Loucy (cell line): Measurements from ENCODE around the gene ALB.

ENCODE experiments used
- H2AFZ ChIP-seq: fragments of 200-600 bp; sonication (generic); 2 replicates; pipeline ENCODE4 v1.6.0; 2016; ENCODE audit warnings: antibody characterized with exemption, mild to moderate bottlenecking, low read length, moderate library complexity
- H3F3A ChIP-seq: fragments of 200-600 bp; 2 replicates; pipeline ENCODE4 v1.6.0; 2016; ENCODE audit warnings: antibody characterized with exemption, low read depth, mild to moderate bottlenecking
- H3K27me3 ChIP-seq: fragments of 200-600 bp; sonication (generic); 2 replicates; pipeline ENCODE4 v1.6.1; 2014; ENCODE audit warnings: low read length, mild to moderate bottlenecking; ENCODE audit not compliant: insufficient read depth, poor library complexity, severe bottlenecking
- H3K36me3 ChIP-seq: fragments of 200-600 bp; sonication (generic); 2 replicates; pipeline ENCODE4 v1.6.1; 2016; ENCODE audit warnings: low read length; ENCODE audit not compliant: insufficient read depth
- H3K4me1 ChIP-seq: fragments of 200-600 bp; sonication (generic); 2 replicates; pipeline ENCODE4 v1.5.1; 2014; ENCODE audit warnings: low read length, mild to moderate bottlenecking; ENCODE audit not compliant: insufficient read depth, poor library complexity, severe bottlenecking
- H3K4me2 ChIP-seq: fragments of 200-600 bp; sonication (generic); 2 replicates; pipeline ENCODE4 v1.6.0; 2014; ENCODE audit warnings: antibody characterized with exemption, low read length, low read depth, mild to moderate bottlenecking; ENCODE audit not compliant: poor library complexity, severe bottlenecking
- H3K4me3 ChIP-seq: fragments of 200-600 bp; sonication (generic); 2 replicates; pipeline ENCODE4 v1.5.1; 2014; ENCODE audit warnings: low read length, mild to moderate bottlenecking, mixed read lengths; ENCODE audit not compliant: poor library complexity, severe bottlenecking
- H3K79me2 ChIP-seq: fragments of 200-600 bp; sonication (generic); 2 replicates; pipeline ENCODE4 v1.6.1; 2014; ENCODE audit warnings: low read length; ENCODE audit not compliant: insufficient read depth
- H3K9ac ChIP-seq: fragments of 200-600 bp; sonication (generic); 2 replicates; pipeline ENCODE4 v1.6.0; 2014; ENCODE audit warnings: mild to moderate bottlenecking, low read depth, low read length, moderate library complexity; ENCODE audit not compliant: poor library complexity, severe bottlenecking
- H3K9me2 ChIP-seq: fragments of 200-600 bp; sonication (generic); replicated peaks from 2 replicates; pipeline ENCODE4 v1.6.1; 2016; ENCODE audit warnings: low read depth, low read length, mixed read lengths
- H3K9me3 ChIP-seq: fragments of 200-600 bp; sonication (generic); 2 replicates; pipeline ENCODE4 v1.6.1; 2014; ENCODE audit warnings: mild to moderate bottlenecking, antibody characterized with exemption, low read length, low read depth; ENCODE audit not compliant: insufficient read depth
- H4K20me1 ChIP-seq: fragments of 200-600 bp; sonication (generic); 2 replicates; pipeline ENCODE4 v1.6.0; 2014; ENCODE audit warnings: antibody characterized with exemption, low read length, mild to moderate bottlenecking; ENCODE audit not compliant: insufficient read depth, poor library complexity, severe bottlenecking
- CTCF ChIP-seq: fragments of 200-600 bp; sonication (generic); conservative IDR thresholded peaks from 2 replicates; pipeline ENCODE4 v1.5.1; 2014; ENCODE audit warnings: mild to moderate bottlenecking, antibody characterized with exemption, low read length
- EZH2phosphoT487 ChIP-seq: fragments of 200-600 bp; IDR thresholded peaks from 2 replicates; pipeline ENCODE4 v1.6.1; 2018; ENCODE audit warnings: antibody characterized with exemption, mild to moderate bottlenecking, moderate library complexity, borderline replicate concordance

ALB gene

GRCh38 chr4:73404457-73404856 lies 370 bp downstream of the ALB start:
- Histone ChIP-seq H3K9me2 (no peaks in the 10 kb centered on the region), H3K4me1 (no peaks in the 10 kb centered on the region), H3K4me3 (no peak overlapping the region), H3K36me3 (no peaks in the 10 kb centered on the region), H3K27me3 (no peaks in the 10 kb centered on the region), H4K20me1 (no peaks in the 10 kb centered on the region), H3K9me3 (no peaks in the 10 kb centered on the region), H3K4me2 (no peak overlapping the region), H2AFZ (no peak overlapping the region), H3K9ac (no peak overlapping the region), H3K79me2 (no peaks in the 10 kb centered on the region), H3F3A (no peaks in the 10 kb centered on the region)
- no peak for TF ChIP-seq EZH2phosphoT487
- TF ChIP-seq CTCF: no peak

GRCh38 chr4:73405138-73405537 lies 1.1 kb downstream of the ALB start:
- Histone ChIP-seq H3K9ac (no peak overlapping the region), H3K9me2 (no peaks in the 10 kb centered on the region), H3K4me1 (no peaks in the 10 kb centered on the region), H2AFZ (no peak overlapping the region), H3K27me3 (no peaks in the 10 kb centered on the region), H3K79me2 (no peaks in the 10 kb centered on the region), H3K36me3 (no peaks in the 10 kb centered on the region), H3F3A (no peaks in the 10 kb centered on the region), H3K4me3 (no peak overlapping the region), H3K9me3 (no peaks in the 10 kb centered on the region), H3K4me2 (no peak overlapping the region), H4K20me1 (no peaks in the 10 kb centered on the region)
- TF ChIP-seq CTCF: no peak
- TF ChIP-seq EZH2phosphoT487: no peak

GRCh38 chr4:73406548-73406875 lies 2.4 kb downstream of the ALB start:
- Histone ChIP-seq H4K20me1 (no peaks in the 10 kb centered on the region), H3K36me3 (no peaks in the 10 kb centered on the region), H3K79me2 (no peaks in the 10 kb centered on the region), H3K27me3 (no peaks in the 10 kb centered on the region), H3K4me2 (no peak overlapping the region), H3K4me3 (no peak overlapping the region), H3K9me2 (no peaks in the 10 kb centered on the region), H3K9ac (no peak overlapping the region), H3K4me1 (no peaks in the 10 kb centered on the region), H3F3A (no peaks in the 10 kb centered on the region), H3K9me3 (no peaks in the 10 kb centered on the region), H2AFZ (no peak overlapping the region)
- TF ChIP-seq EZH2phosphoT487 (no peak), CTCF (no peak)
